Measurements from ENCODE around the gene CHCHD3.

CHCHD3 gene

DNA sequence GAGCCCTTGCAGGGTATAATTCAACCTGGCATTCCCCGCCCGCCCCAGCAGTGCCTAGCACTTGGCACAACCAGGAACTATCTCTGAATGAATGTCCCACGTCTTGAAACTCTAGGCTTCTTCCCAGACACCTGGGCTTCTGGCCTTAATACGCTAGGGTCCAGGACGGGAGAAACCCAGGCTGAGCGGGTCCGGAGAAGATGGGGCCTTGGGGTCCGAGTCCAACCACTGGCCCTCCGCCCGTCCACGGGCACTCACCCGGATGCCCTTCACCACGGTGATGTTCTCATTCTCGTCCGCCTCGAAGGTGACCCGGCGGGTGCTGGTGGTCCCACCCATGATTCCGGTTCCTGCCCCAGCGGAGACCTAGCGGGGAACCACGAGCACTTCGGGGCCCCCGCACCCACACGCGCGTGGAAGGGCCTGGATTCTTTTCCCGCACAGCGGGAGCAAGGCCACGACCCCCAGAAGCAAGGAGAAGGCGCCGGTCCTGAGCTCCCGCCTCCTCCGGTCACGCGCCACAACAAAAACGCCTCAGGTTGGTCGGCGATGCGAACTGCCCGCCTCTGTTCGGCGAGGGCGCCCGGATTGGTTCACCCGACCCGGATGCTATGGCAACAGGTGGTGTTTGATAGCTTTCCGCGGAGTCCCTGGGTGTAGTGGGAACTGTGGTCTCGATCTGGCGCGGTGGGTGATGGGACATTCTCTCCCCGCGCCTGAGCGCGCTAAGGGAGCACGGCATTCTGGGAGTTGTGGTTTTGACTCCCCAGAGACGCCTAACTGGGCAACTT is at the start of gene CHCHD3:
Gene CHCHD3, minus strand, starts transcription at position 492 of the 791 bp plus-strand sequence. Its CDS starts 153 bp downstream, at position 339.
- DNase-seq, result peak; percentile 98
- peaks cover 5% of the 10 kb centered on the region for H3K36me3 Mint-ChIP-seq
- peak within 1 kb of the TSS; percentile 81 for H3K27ac Mint-ChIP-seq
- CTCF ChIA-PET, result no interaction called here
- H3K9me3 Mint-ChIP-seq, result no peaks in the 10 kb centered on the region
- peaks cover 26% of the 10 kb centered on the region for H3K4me1 Mint-ChIP-seq
- peak within 1 kb of the TSS; percentile 84 for H3K4me3 Mint-ChIP-seq
- no peaks in the 10 kb centered on the region for H3K27me3 Mint-ChIP-seq

DNA sequence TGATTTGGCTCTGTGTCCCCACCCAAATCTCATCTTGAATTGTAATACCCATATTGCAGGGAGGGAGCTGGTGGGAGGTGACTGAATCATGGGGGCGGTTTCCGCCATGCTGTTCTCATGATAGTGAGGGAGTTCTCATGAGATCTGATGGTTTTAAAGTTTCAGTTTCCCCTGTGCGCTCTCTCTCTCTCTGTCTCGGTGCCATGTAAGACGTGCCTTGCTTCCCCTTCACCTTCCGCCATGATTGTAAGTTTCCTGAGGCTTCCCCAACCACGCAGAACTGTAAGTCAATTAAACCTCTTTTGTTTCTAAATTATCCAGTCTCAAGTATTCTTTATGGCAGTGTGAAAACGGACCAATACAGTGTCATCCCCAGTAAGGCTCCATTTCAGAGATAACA is 48.3 kb upstream of the CHCHD3 start:
- CTCF ChIA-PET, result no interaction called here
- Mint-ChIP-seq H3K27me3 (peaks cover 3% of the 10 kb centered on the region), H3K9me3 (no peaks in the 10 kb centered on the region), H3K27ac (no peak overlapping the region), H3K36me3 (no peaks in the 10 kb centered on the region), H3K4me1 (peaks cover 9% of the 10 kb centered on the region), H3K4me3 (no peak overlapping the region)
- DNase-seq, result no peak

DNA sequence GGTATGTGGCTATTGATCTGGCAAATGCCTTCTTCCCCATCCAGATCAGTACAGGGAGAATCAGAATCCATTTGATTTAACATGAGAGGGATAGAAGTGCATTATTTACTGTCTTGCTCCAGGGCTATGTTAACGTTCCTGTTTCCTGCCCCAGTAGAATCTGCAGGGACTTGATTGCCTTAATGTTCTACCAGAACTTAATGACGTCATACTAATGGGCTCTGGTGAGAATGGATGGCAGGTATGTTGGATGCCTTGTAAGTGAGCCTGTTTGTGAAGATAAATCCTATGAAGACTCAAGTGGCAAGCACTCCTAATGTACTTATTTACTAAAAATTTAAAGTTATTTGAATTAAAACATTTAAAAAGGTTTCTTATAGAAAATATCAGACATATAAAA is 44.5 kb upstream of the CHCHD3 start:
- H3K27me3 Mint-ChIP-seq, result no peaks in the 10 kb centered on the region
- H3K27ac Mint-ChIP-seq, result no peak overlapping the region
- no peak overlapping the region for H3K4me3 Mint-ChIP-seq
- H3K4me1 Mint-ChIP-seq, result no peaks in the 10 kb centered on the region
- CTCF ChIA-PET, result no interaction called here
- H3K9me3 Mint-ChIP-seq, result no peaks in the 10 kb centered on the region
- no peaks in the 10 kb centered on the region for H3K36me3 Mint-ChIP-seq
- DNase-seq, result no peak

DNA sequence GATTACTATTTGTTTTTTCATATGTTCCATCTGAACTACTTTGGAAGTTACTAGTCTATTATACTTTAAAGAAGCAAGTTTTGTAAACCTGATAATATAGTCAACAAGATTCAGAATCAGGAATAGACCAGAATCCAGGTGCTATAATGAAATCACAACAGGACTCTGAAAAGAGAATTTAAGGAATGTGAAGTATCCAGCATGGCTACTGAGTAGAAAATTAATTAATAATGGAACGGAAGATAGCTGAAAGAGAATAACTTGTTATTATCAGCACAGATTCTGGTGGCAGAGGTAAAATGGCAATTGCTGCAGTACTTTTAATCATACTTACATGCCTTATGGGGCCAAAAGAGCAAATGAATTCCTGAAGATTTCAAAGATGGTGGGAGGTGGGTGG is 43.1 kb upstream of the CHCHD3 start:
- no peak for DNase-seq
- H3K36me3 Mint-ChIP-seq, result no peaks in the 10 kb centered on the region
- no peaks in the 10 kb centered on the region for H3K9me3 Mint-ChIP-seq
- H3K27me3 Mint-ChIP-seq, result no peaks in the 10 kb centered on the region
- CTCF ChIA-PET, result no interaction called here
- no peaks in the 10 kb centered on the region for H3K4me1 Mint-ChIP-seq
- no peak overlapping the region for H3K4me3 Mint-ChIP-seq
- no peak overlapping the region for H3K27ac Mint-ChIP-seq

DNA sequence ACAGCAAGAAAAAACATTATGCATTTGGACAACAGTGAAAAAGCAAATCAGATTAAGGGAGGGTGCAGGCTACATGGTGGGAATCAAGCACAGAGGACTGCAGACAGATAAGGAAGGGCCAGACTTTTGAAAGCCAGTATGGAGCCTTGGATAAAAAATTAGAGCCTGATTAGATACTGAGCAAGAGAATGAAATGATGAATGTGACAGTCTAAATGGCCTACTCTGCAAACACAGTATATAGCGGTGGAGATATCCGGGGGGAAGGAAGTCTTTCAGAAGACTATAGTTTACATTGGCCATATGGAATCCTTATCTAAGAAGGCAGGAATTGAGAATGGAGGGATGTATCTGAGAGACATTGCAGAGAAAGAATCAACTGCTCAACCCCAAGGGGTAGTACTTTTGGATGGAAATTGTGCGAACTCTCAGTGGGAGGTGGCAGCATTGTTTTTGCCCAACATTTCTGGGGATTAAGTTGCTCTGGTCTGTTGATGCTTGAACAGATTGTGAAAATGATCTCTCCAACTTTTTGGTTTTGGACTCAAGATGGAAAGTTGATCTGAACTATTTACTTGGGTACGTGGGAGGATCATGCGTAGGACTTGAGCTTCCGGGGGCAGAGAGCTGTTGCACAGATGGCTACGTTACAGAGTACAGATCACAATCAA is 39.4 kb upstream of the CHCHD3 start:
- Mint-ChIP-seq H3K9me3 (no peaks in the 10 kb centered on the region), H3K4me1 (no peaks in the 10 kb centered on the region), H3K27me3 (no peaks in the 10 kb centered on the region), H3K27ac (no peak overlapping the region), H3K36me3 (no peaks in the 10 kb centered on the region), H3K4me3 (no peak overlapping the region)
- CTCF ChIA-PET, result no interaction called here
- DNase-seq, result no peak

DNA sequence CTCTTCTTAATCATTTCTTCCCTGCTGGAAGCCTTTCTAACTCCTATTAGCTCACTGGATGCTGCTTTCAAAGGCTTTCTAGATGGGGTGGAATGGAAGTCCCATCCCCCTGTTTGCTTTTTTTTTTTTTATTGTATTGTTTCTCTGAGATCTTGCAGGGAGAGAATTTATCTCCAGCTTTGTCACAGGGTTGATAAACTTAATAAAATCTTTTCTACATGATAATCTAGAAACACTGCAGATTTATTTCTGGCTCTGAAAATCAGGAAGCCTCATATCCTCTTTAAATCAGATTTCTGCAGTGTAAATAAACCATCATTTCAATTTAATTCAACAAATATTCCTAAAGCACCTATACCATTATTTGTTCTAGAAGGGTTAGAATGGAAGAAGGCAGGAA is 37.2 kb upstream of the CHCHD3 start:
- no peaks in the 10 kb centered on the region for H3K4me1 Mint-ChIP-seq
- H3K27ac Mint-ChIP-seq, result no peak overlapping the region
- H3K9me3 Mint-ChIP-seq, result no peaks in the 10 kb centered on the region
- no peak for DNase-seq
- H3K4me3 Mint-ChIP-seq, result no peak overlapping the region
- CTCF ChIA-PET, result no interaction called here
- no peaks in the 10 kb centered on the region for H3K27me3 Mint-ChIP-seq
- no peaks in the 10 kb centered on the region for H3K36me3 Mint-ChIP-seq

DNA sequence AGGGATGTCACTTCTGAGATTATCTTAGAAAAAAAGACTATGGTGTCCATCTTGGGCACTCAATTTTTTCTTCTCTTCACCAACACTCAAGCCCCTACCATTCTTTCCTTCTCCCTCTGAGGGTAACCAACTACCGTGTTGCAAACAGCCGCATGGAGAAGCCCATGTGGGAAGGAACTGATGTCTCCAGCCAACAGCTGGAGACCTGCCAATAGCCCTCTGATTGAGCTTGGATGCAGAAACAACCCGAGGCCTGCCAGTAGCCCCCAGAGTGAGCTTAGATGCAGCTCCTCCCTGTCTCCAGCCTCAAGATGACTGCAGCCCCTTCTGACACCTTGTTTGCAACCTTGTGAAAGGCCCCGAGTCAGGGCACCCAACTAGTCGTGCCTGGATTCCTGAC is 36.4 kb upstream of the CHCHD3 start:
- no peak overlapping the region for H3K27ac Mint-ChIP-seq
- no peaks in the 10 kb centered on the region for H3K27me3 Mint-ChIP-seq
- no peaks in the 10 kb centered on the region for H3K4me1 Mint-ChIP-seq
- H3K36me3 Mint-ChIP-seq, result no peaks in the 10 kb centered on the region
- no peak for DNase-seq
- CTCF ChIA-PET, result no interaction called here
- H3K4me3 Mint-ChIP-seq, result no peak overlapping the region
- no peaks in the 10 kb centered on the region for H3K9me3 Mint-ChIP-seq

DNA sequence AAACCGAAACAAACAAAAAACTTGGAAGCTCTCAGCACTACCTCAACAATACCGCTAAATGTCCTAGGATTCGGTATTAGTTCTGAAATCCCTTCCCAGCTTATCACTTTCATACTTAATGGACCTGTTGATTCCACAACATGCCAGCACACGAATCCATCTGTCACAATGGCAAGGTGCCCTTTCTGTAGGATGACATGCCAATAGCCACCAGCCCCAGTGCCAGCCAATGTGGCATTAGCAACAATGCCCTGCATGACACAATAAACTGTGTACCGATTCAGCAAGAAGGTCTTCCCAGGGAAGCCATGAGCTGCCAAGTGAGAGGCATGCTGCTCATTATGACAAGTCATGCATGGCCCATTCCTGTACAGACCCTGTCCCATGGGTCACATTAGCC is 35.6 kb upstream of the CHCHD3 start:
- no peak for DNase-seq
- H3K27me3 Mint-ChIP-seq, result peaks cover 5% of the 10 kb centered on the region
- H3K9me3 Mint-ChIP-seq, result no peaks in the 10 kb centered on the region
- CTCF ChIA-PET, result no interaction called here
- no peaks in the 10 kb centered on the region for H3K4me1 Mint-ChIP-seq
- H3K4me3 Mint-ChIP-seq, result no peak overlapping the region
- no peak overlapping the region for H3K27ac Mint-ChIP-seq
- no peaks in the 10 kb centered on the region for H3K36me3 Mint-ChIP-seq

DNA sequence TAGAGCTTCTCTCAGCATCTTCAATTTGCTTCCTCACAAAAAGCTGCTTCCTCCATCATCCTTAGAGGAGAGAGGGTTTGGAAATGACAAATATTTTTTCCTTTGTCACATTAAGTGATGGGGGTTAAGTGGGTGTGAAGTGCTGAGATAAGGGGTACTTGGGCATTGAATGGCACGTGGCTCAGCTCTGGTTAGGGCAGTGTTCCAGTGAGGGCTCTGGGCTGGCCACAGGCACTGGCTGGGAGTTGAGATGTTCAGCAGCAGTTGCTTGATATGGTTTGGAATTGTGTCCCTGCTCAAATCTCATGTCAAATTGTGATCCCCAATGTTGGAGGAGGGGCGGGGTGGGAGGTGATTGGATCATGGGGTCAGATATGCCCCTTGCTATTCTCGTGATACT is 33.7 kb upstream of the CHCHD3 start:
- no peak overlapping the region for H3K4me3 Mint-ChIP-seq
- no peaks in the 10 kb centered on the region for H3K4me1 Mint-ChIP-seq
- no peaks in the 10 kb centered on the region for H3K9me3 Mint-ChIP-seq
- CTCF ChIA-PET, result no interaction called here
- H3K27me3 Mint-ChIP-seq, result peaks cover 11% of the 10 kb centered on the region
- H3K36me3 Mint-ChIP-seq, result no peaks in the 10 kb centered on the region
- no peak for DNase-seq
- no peak overlapping the region for H3K27ac Mint-ChIP-seq

DNA sequence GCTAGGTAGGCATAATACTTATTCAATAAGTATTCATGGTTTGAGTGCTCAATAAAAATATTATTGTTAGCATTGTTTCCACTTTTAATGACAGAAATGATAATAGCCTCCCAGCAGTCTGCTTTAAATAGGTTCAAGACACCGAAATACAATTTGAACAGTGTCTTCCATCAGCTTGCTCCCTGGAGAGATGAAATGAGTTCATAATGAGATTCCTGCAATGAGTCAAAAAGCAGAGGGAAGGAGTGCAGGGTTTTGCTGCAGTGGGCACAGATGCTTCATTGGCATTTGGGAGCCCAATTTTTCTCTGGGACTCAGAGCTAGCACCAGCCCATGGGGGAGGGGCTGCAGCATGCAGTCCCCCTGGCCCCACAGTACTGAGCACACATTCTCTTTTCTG is 32.6 kb upstream of the CHCHD3 start:
- Mint-ChIP-seq H3K4me3 (no peak overlapping the region), H3K4me1 (no peaks in the 10 kb centered on the region), H3K36me3 (no peaks in the 10 kb centered on the region), H3K9me3 (no peaks in the 10 kb centered on the region), H3K27ac (no peak overlapping the region), H3K27me3 (peaks cover 11% of the 10 kb centered on the region)
- CTCF ChIA-PET, result no interaction called here
- no peak for DNase-seq

DNA sequence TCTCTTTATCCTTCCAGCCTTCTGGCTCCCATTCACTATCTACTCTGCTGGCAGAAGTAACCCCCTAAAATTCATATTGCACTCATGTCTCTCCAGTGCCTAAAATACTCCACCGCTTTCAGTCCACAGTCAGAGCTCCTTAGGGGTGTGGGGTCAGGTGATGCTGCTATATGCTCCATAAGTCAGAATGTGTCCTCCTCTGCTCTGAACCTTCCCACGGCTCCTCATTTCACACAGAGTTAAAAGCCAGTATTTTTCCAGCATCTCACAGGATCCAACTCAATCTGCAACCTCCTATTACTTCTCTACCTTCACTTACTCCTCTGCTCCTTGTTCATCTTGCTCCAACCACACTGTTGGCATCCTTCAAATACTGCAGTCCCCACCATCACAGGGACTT is 31.1 kb upstream of the CHCHD3 start:
- Mint-ChIP-seq H3K27me3 (peaks cover 11% of the 10 kb centered on the region), H3K27ac (no peak overlapping the region), H3K36me3 (no peaks in the 10 kb centered on the region), H3K9me3 (no peaks in the 10 kb centered on the region), H3K4me3 (no peak overlapping the region), H3K4me1 (no peaks in the 10 kb centered on the region)
- CTCF ChIA-PET, result no interaction called here
- no peak for DNase-seq

DNA sequence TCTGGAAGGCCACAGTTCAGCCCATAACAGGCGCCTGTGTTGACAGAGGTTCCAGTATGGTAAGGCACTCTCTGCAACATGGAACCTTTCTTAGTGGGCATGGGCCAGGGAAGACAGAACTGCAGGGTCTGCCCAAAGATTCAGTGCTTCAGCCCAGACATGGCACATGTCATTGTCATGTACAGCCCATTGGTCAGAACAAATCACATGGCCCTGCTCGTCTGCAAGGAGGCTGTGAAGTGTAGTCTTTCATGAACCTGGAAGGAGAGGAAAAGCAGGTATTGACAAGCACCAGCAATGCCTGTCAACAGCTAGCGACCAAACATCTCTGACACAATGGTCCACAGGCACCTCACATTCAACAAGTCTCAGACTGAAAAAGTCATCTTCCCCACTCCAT is 30.4 kb upstream of the CHCHD3 start:
- Mint-ChIP-seq H3K9me3 (no peaks in the 10 kb centered on the region), H3K27me3 (peaks cover 11% of the 10 kb centered on the region), H3K36me3 (no peaks in the 10 kb centered on the region), H3K4me1 (no peaks in the 10 kb centered on the region), H3K27ac (no peak overlapping the region), H3K4me3 (no peak overlapping the region)
- DNase-seq, result no peak
- CTCF ChIA-PET, result no interaction called here

DNA sequence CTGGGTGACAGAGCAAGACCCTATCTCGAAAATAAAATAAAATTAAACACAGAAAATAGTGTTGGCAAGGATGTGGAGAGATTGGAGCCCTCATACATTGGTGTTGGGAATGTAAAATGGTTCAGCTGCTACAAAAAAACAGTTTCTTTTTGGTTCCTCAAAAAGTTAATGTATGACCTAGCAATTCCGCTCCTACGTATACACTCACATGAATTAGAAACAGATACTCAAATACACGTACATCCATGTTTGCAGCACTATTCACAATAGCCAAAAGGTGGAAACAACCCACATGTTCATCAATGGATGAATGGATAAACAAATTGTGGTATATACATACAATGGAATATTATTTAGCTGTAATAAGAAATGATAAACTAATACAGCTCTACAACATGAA is 28.4 kb upstream of the CHCHD3 start:
- DNase-seq, result no peak
- no peaks in the 10 kb centered on the region for H3K9me3 Mint-ChIP-seq
- no peaks in the 10 kb centered on the region for H3K36me3 Mint-ChIP-seq
- no peak overlapping the region for H3K4me3 Mint-ChIP-seq
- H3K27ac Mint-ChIP-seq, result no peak overlapping the region
- CTCF ChIA-PET, result no interaction called here
- peaks cover 11% of the 10 kb centered on the region for H3K27me3 Mint-ChIP-seq
- H3K4me1 Mint-ChIP-seq, result no peaks in the 10 kb centered on the region

DNA sequence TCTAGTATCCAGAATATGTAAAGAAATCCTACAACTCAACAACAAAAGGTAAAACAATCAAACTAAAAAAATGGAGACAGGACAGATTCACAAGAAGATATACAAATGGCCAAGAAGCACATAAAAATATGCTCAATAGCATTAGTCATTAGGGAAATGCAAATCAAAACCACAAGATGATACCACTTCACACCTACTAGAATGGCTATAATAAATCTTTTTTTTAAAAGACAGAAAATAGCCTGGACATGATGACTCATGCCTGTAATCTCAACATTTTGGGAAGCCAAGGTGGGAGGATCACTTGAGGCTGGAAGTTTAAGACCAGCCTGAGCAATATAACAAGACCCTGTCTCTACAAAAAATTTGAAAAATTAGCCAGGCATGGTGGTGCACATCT is 27.9 kb upstream of the CHCHD3 start:
- Mint-ChIP-seq H3K27me3 (peaks cover 11% of the 10 kb centered on the region), H3K36me3 (no peaks in the 10 kb centered on the region), H3K4me1 (no peaks in the 10 kb centered on the region), H3K4me3 (no peak overlapping the region), H3K9me3 (no peaks in the 10 kb centered on the region), H3K27ac (no peak overlapping the region)
- no peak for DNase-seq
- CTCF ChIA-PET, result no interaction called here

DNA sequence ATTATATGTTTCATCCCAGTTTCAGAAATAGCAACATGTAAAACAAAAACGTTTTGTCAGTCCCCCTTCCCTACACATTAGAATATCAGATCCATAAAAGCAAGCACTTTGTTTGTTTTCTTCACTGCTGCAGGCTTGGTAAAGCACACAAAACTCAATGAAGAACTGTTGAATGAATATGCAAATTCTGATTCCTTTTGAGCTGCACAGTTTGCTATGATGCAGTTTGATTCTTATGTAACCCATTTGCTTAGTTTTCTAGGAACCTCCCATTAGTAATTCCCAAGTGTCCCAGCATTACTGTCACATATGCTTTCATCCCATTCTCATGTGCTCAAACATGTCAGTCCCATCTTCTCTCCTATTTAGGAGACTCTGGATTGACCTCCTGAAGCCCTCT is 26.1 kb upstream of the CHCHD3 start:
- CTCF ChIA-PET, result no interaction called here
- H3K27ac Mint-ChIP-seq, result no peak overlapping the region
- H3K9me3 Mint-ChIP-seq, result no peaks in the 10 kb centered on the region
- H3K4me1 Mint-ChIP-seq, result no peaks in the 10 kb centered on the region
- no peak for DNase-seq
- H3K4me3 Mint-ChIP-seq, result no peak overlapping the region
- peaks cover 9% of the 10 kb centered on the region for H3K27me3 Mint-ChIP-seq
- no peaks in the 10 kb centered on the region for H3K36me3 Mint-ChIP-seq
